A549 (cell line): ENCODE data around the gene HSH2D. TPM values are rescaled to one million over a fixed set of nuclear protein-coding genes. Genes with fewer than 3 reads are reported as not detected.
A peak's percentile ranks its signal among the peaks of the same experiment; 100 is the strongest.

ENCODE experiments used
- ATAC-seq, 2 experiments: fragments of 200-7000 bp in 1 of 2; fragments of >200 bp in 1 of 2; cut with Nextera tagmentation in 1 of 2; cut with Tn5 transposase in 1 of 2; 3 replicates each; pipeline versions ENCODE4 v1.8.0 to v1.9.1; 2018 to 2020; ENCODE audit warnings: mild to moderate bottlenecking in 1 of 2, moderate library complexity in 1 of 2
- CTCF ChIA-PET: fragments of 300-600 bp; sonication (Branson Sonifier 250); formaldehyde crosslinking; extraction: SDS; loops from one replicate; lab custom pipeline; 2021; ENCODE audit warnings: antibody characterized with exemption, inconsistent platforms; lab: Yijun Ruan, JAX
- POLR2A ChIA-PET: fragments of 350-600 bp; formaldehyde crosslinking; extraction: SDS; loops from one replicate; lab custom pipeline; 2021; ENCODE audit warnings: antibody characterized with exemption, inconsistent platforms; lab: Yijun Ruan, JAX
- DNase-seq, 2 experiments: peaks; one replicate each; pipeline versions ENCODE4 v3.0.0 to v3.0.0-alpha.2; 2011 to 2016; ENCODE audit warnings: low read depth in 1 of 2, low spot score in 1 of 2
- FAIRE-seq: peaks from 2 replicates; lab custom pipeline; 2011; peaks lifted over from hg19 to GRCh38; lab: Jason Lieb, UNC
- H3K27ac ChIP-seq, 2 experiments: fragments of >200 bp; sonication (Bioruptor Twin); formaldehyde crosslinking; 3 replicates each; pipeline ENCODE4 v1.5.1; 2016 to 2017
- H3K4me1 ChIP-seq: fragments of >200 bp; sonication (Bioruptor Twin); formaldehyde crosslinking; 3 replicates; pipeline ENCODE4 v1.6.1; 2016
- H3K4me2 ChIP-seq: fragments of >200 bp; sonication (Bioruptor Twin); formaldehyde crosslinking; 3 replicates; pipeline ENCODE4 v1.6.1; 2016
- H3K4me3 ChIP-seq: fragments of >200 bp; sonication (Bioruptor Twin); formaldehyde crosslinking; 3 replicates; pipeline ENCODE4 v1.5.1; 2016
- H3K9me3 ChIP-seq: fragments of >200 bp; sonication (Bioruptor Twin); formaldehyde crosslinking; 3 replicates; pipeline ENCODE4 v1.6.1; 2016
- EHMT2 ChIP-seq: fragments of 200-600 bp; sonication (generic); IDR thresholded peaks from 2 replicates; pipeline ENCODE4 v1.6.1; 2016; ENCODE audit warnings: antibody characterized with exemption, low read depth, mild to moderate bottlenecking, moderate library complexity
- ESRRA ChIP-seq: fragments of 150-350 bp; IDR thresholded peaks from 2 replicates; pipeline ENCODE4 v1.6.1; 2014; ENCODE audit warnings: mild to moderate bottlenecking, low read length, borderline replicate concordance
- FOSL2 ChIP-seq, 2 experiments: fragments of 450-650 bp in 1 of 2; fragments of >200 bp in 1 of 2; sonication (Bioruptor Twin) in 1 of 2; formaldehyde crosslinking; IDR thresholded peaks; 2 replicates each; pipeline versions ENCODE4 v1.5.0 to v1.6.1; 2016 to 2020; ENCODE audit warnings: mild to moderate bottlenecking in 1 of 2, moderate library complexity in 1 of 2
- HEYL ChIP-seq: fragments of 250-450 bp; sonication (Bioruptor Pico); IDR thresholded peaks from 2 replicates; pipeline ENCODE4 v1.8.0; 2021; ENCODE audit warnings: mild to moderate bottlenecking, moderate library complexity
- HOXA7 ChIP-seq: fragments of 250-450 bp; sonication (Bioruptor Pico); IDR thresholded peaks from 2 replicates; pipeline ENCODE4 v1.5.0; 2020; ENCODE audit warnings: mild to moderate bottlenecking, moderate library complexity
- HOXB5 ChIP-seq: fragments of 250-450 bp; sonication (Bioruptor Pico); IDR thresholded peaks from 2 replicates; pipeline ENCODE4 v1.5.0; 2020; ENCODE audit warnings: mild to moderate bottlenecking, moderate library complexity
- JUN ChIP-seq, 2 experiments: fragments of >200 bp; sonication (Bioruptor Twin); formaldehyde crosslinking; IDR thresholded peaks; 2 replicates in 1 of 2; 3 replicates in 1 of 2; pipeline ENCODE4 v1.6.1; 2016 to 2017
- KDM5A ChIP-seq: fragments of 200-600 bp; sonication (generic); IDR thresholded peaks from 2 replicates; pipeline ENCODE4 v1.6.1; 2016; ENCODE audit warnings: antibody characterized with exemption, mild to moderate bottlenecking
- MAFK ChIP-seq: fragments of 450-650 bp; IDR thresholded peaks from 2 replicates; pipeline ENCODE4 v1.6.1; 2014; ENCODE audit not compliant: partially characterized antibody
- MYC ChIP-seq: IDR thresholded peaks from 2 replicates; pipeline ENCODE4 v1.6.1; 2012; ENCODE audit warnings: mild to moderate bottlenecking, inconsistent platforms, low read length, improper control_type of control experiment, borderline replicate concordance
- NPAS2 ChIP-seq: fragments of 250-450 bp; sonication (Bioruptor Pico); IDR thresholded peaks from 2 replicates; pipeline ENCODE4 v1.8.0; 2022; ENCODE audit warnings: mild to moderate bottlenecking, moderate library complexity, borderline replicate concordance
- PHF8 ChIP-seq: fragments of 200-600 bp; sonication (generic); IDR thresholded peaks from 2 replicates; pipeline ENCODE4 v1.6.1; 2016; ENCODE audit warnings: low read depth, mild to moderate bottlenecking, antibody characterized with exemption, moderate library complexity, borderline replicate concordance
- RCOR1 ChIP-seq: fragments of 150-350 bp; IDR thresholded peaks from 2 replicates; pipeline ENCODE4 v1.6.1; 2014; ENCODE audit warnings: antibody characterized with exemption, low read length, low read depth
- RFX5 ChIP-seq: fragments of 450-650 bp; IDR thresholded peaks from 2 replicates; pipeline ENCODE4 v1.7.1; 2014; ENCODE audit warnings: antibody characterized with exemption, mild to moderate bottlenecking, moderate library complexity
- RNF2 ChIP-seq: fragments of 200-600 bp; sonication (generic); IDR thresholded peaks from 2 replicates; pipeline ENCODE4 v1.6.1; 2016; ENCODE audit warnings: low read depth, mild to moderate bottlenecking, antibody characterized with exemption, moderate library complexity, borderline replicate concordance
- ZC3H11A ChIP-seq: fragments of 450-650 bp; IDR thresholded peaks from 2 replicates; pipeline ENCODE4 v1.6.1; 2014; ENCODE audit warnings: antibody characterized with exemption, mild to moderate bottlenecking
- ZFP36 ChIP-seq: fragments of 450-650 bp; IDR thresholded peaks from 2 replicates; pipeline ENCODE4 v1.6.1; 2014; ENCODE audit warnings: borderline replicate concordance; ENCODE audit not compliant: partially characterized antibody
- WGBS: methylation state at CpG from one replicate; pipeline ENCODE4 v1.1.6; 2017; ENCODE audit errors: missing lambda C conversion rate; 5-methylcytosine and 5-hydroxymethylcytosine counted together
- polyA plus RNA-seq, 4 experiments: library from polyadenylated mRNA; depleted of rRNA in 3 of 4; stranded (reverse); fragments of >200 nt; fragmentation: RNase III in 1 of 4; extraction: RNeasy Plus Mini Kit Qiagen cat#74134 plus additional on column Dnase treatment in 1 of 4; gene quantifications; 2 replicates in 3 of 4; 3 replicates in 1 of 4; pipeline ENCODE4 v1.2.3, GENCODE V29; 2011 to 2017
- TF ChIP-seq, protein P1 (sequence below): fragments of 250-450 bp; sonication (Bioruptor Pico); IDR thresholded peaks from 2 replicates; pipeline ENCODE4 v1.5.0; 2020; ENCODE audit warnings: low read depth, mild to moderate bottlenecking, moderate library complexity
- TF ChIP-seq, protein P2 (sequence below): fragments of 250-450 bp; sonication (Bioruptor Pico); IDR thresholded peaks from 2 replicates; pipeline ENCODE4 v1.5.0; 2021; ENCODE audit warnings: mild to moderate bottlenecking, moderate library complexity, borderline replicate concordance
- TF ChIP-seq, protein P3 (sequence below): fragments of 200-600 bp; sonication (generic); IDR thresholded peaks from 2 replicates; pipeline ENCODE4 v1.6.1; 2016; ENCODE audit warnings: antibody characterized with exemption, mild to moderate bottlenecking, moderate library complexity
- TF ChIP-seq, protein P4 (sequence below): IDR thresholded peaks from 2 replicates; pipeline ENCODE4 v1.6.1; 2012; ENCODE audit warnings: low read depth, borderline replicate concordance

HSH2D gene
- polyA plus RNA-seq, 2 of the 4 experiments (the other 2 are of a cell fraction) = 0.05 TPM; not detected in 1

DNA sequence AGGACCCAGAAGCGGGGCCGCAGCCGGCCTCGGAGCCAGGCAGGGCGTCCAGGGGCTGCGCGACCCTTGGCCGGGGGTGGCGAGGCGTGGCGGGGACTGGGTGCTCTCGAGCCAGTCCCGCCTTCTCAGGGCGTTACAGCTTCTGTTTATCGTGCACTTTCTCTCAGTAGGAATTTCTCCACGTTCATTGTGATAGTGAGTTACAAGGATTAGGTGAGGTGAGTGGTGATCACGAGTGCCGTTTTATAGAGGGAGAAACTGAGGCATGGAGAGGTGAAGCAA is 54.8 kb downstream of the HSH2D start:
- peak in 1 of 2 experiments; percentile 16; a peak in 3 of 6 replicates for ATAC-seq
- H3K27ac ChIP-seq = peak overlapping the region; percentile 96 to 98
- POLR2A ChIA-PET = interaction anchor here (1.2 to 1.4 kb wide), 2 partner anchors 13 to 362 kb away, joined by 3 read pairs; partner anchors contain the start of gene FAM32A

DNA sequence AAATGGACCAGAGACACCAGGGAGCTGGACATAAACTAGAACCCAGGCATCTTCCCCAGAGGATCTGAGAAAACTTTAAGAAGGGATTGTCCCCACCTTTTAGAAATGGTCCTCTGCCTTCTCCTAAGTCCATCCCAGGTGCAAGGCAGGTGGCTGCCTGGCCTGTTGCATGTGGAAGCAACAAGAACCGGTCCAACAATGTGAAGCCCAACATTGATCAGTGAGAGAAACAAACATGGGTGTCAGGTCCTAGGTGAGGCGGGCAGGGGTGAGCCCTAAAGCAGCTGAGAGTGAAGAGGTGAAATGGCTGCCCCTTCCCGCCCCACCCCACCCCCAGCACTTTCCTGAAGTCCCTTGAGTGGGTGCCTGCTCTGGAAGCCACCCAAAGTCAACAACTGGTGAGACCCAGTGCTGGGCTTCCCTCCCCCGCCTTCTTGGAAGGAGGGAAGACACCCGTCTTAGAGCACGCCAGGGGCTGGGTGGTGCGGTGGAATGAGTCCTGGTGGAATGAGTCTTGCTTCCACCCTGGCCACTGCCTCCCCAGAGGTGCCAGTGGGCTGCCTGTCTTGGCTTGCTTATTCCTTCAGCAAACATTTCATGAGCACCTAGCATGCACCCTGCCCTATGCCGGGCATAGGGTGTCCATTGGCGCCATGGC is 55.9 kb downstream of the HSH2D start:
- H3K4me1 ChIP-seq = peaks cover 27% of the 10 kb centered on the region
- peak overlapping the region; percentile 97 for H3K4me2 ChIP-seq
- ATAC-seq = no peak
- CTCF ChIA-PET = interaction anchor here (0.6 to 1.1 kb wide), 2 partner anchors 24 to 49 kb away, joined by 3 read pairs; no protein-coding TSS in a partner anchor
- POLR2A ChIA-PET = interaction anchor here (1.2 kb wide), 1 partner anchor 14 kb away, joined by 3 read pairs; the partner anchor contains the start of gene FAM32A
- no peak for FAIRE-seq
- H3K9me3 ChIP-seq = no peaks in the 10 kb centered on the region
- peak overlapping the region; percentile 88; the same call in 1 of the 3 replicates for H3K4me3 ChIP-seq
- TF ChIP-seq KDM5A = no peak
- no peak for TF ChIP-seq PHF8
- TF ChIP-seq RCOR1 = no peak
- TF ChIP-seq, protein P1, sequence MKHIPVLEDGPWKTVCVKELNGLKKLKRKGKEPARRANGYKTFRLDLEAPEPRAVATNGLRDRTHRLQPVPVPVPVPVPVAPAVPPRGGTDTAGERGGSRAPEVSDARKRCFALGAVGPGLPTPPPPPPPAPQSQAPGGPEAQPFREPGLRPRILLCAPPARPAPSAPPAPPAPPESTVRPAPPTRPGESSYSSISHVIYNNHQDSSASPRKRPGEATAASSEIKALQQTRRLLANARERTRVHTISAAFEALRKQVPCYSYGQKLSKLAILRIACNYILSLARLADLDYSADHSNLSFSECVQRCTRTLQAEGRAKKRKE (CRISPR knock-in tag) = no peak
- TF ChIP-seq, protein P2, sequence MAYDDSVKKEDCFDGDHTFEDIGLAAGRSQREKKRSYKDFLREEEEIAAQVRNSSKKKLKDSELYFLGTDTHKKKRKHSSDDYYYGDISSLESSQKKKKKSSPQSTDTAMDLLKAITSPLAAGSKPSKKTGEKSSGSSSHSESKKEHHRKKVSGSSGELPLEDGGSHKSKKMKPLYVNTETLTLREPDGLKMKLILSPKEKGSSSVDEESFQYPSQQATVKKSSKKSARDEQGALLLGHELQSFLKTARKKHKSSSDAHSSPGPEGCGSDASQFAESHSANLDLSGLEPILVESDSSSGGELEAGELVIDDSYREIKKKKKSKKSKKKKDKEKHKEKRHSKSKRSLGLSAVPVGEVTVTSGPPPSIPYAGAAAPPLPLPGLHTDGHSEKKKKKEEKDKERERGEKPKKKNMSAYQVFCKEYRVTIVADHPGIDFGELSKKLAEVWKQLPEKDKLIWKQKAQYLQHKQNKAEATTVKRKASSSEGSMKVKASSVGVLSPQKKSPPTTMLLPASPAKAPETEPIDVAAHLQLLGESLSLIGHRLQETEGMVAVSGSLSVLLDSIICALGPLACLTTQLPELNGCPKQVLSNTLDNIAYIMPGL = no peak
- no peak for TF ChIP-seq RNF2
- TF ChIP-seq, protein P3, sequence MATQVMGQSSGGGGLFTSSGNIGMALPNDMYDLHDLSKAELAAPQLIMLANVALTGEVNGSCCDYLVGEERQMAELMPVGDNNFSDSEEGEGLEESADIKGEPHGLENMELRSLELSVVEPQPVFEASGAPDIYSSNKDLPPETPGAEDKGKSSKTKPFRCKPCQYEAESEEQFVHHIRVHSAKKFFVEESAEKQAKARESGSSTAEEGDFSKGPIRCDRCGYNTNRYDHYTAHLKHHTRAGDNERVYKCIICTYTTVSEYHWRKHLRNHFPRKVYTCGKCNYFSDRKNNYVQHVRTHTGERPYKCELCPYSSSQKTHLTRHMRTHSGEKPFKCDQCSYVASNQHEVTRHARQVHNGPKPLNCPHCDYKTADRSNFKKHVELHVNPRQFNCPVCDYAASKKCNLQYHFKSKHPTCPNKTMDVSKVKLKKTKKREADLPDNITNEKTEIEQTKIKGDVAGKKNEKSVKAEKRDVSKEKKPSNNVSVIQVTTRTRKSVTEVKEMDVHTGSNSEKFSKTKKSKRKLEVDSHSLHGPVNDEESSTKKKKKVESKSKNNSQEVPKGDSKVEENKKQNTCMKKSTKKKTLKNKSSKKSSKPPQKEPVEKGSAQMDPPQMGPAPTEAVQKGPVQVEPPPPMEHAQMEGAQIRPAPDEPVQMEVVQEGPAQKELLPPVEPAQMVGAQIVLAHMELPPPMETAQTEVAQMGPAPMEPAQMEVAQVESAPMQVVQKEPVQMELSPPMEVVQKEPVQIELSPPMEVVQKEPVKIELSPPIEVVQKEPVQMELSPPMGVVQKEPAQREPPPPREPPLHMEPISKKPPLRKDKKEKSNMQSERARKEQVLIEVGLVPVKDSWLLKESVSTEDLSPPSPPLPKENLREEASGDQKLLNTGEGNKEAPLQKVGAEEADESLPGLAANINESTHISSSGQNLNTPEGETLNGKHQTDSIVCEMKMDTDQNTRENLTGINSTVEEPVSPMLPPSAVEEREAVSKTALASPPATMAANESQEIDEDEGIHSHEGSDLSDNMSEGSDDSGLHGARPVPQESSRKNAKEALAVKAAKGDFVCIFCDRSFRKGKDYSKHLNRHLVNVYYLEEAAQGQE = no peak
- 78% methylated on average over 5 of the region's 9 CpGs for WGBS
- DNase-seq = no peak
- peak overlapping the region in 1 of 2 experiments; percentile 96; a peak in 3 of 6 replicates for H3K27ac ChIP-seq

More for the DNA sequence above, 54.8 kb downstream of the HSH2D start:
- Histone ChIP-seq H3K4me3 (peak overlapping the region; percentile 88), H3K4me1 (peaks cover 27% of the 10 kb centered on the region), H3K4me2 (peak overlapping the region; percentile 97), H3K9me3 (no peaks in the 10 kb centered on the region)
- TF ChIP-seq, protein P2 = no peak
- no peak for TF ChIP-seq MAFK
- no peak for TF ChIP-seq RNF2
- no peak for TF ChIP-seq EHMT2
- no peak for TF ChIP-seq JUN (IDR thresholded peaks at IDR 0.05)
- no peak for TF ChIP-seq NPAS2
- no peak for TF ChIP-seq RFX5
- no peak for TF ChIP-seq HEYL (CRISPR knock-in tag)
- TF ChIP-seq ESRRA = no peak
- TF ChIP-seq MYC = no peak
- TF ChIP-seq ZFP36 = no peak
- TF ChIP-seq, protein P1 (CRISPR knock-in tag) = no peak
- TF ChIP-seq RCOR1 = no peak
- TF ChIP-seq HOXA7 (CRISPR knock-in tag) = no peak
- no peak for TF ChIP-seq PHF8
- TF ChIP-seq ZC3H11A = no peak
- TF ChIP-seq FOSL2 (IDR thresholded peaks at IDR 0.05) = no peak
- no peak for TF ChIP-seq FOSL2 (CRISPR knock-in tag; IDR thresholded peaks at IDR 0.05)
- TF ChIP-seq, protein P4, sequence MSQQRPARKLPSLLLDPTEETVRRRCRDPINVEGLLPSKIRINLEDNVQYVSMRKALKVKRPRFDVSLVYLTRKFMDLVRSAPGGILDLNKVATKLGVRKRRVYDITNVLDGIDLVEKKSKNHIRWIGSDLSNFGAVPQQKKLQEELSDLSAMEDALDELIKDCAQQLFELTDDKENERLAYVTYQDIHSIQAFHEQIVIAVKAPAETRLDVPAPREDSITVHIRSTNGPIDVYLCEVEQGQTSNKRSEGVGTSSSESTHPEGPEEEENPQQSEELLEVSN = no peak
- no peak for TF ChIP-seq HOXB5 (CRISPR knock-in tag)
- WGBS = 6% methylated on average over 10 of the region's 18 CpGs
- DNase-seq (no peak), FAIRE-seq (no peak)
- CTCF ChIA-PET = no interaction called here
